LNCAP (cell line): ENCODE data around the gene CD3G.

Experiments
- CTCF ChIP-seq: fragments of 450-650 bp; IDR thresholded peaks from 2 replicates; pipeline ENCODE4 v1.5.1; 2017; ENCODE audit warnings: mild to moderate bottlenecking

Gene CD3G

GRCh38 chr11:118334745-118335144, 9.4 kb upstream of the CD3G start:
- TF ChIP-seq CTCF = no peak

- no peak for TF ChIP-seq CTCF
Measured at GRCh38 chr11:118338637-118339061, 5.5 kb upstream of the CD3G start.

- TF ChIP-seq CTCF = no peak
Measured at GRCh38 chr11:118339281-118339961, 4.7 kb upstream of the CD3G start.

GRCh38 chr11:118340449-118340848, 3.7 kb upstream of the CD3G start:
- no peak for TF ChIP-seq CTCF

GRCh38 chr11:118341261-118341660, 2.9 kb upstream of the CD3G start:
- no peak for TF ChIP-seq CTCF

GRCh38 chr11:118341815-118342489, 2.2 kb upstream of the CD3G start:
- no peak for TF ChIP-seq CTCF

- TF ChIP-seq CTCF = no peak
Measured at GRCh38 chr11:118342503-118343161, 1.5 kb upstream of the CD3G start, which contains the start of gene CD3D. TSS of gene CD3D (minus strand) at chr11:118342705. CDS start at chr11:118342607, 98 bp downstream.
